MM.1S (cell line): ENCODE results near the gene HOXD11.

Experiments used
- CTCF ChIP-seq: fragments of 300-600 bp; sonication (generic); IDR thresholded peaks from 2 replicates; pipeline ENCODE4 v1.5.1; 2016; ENCODE audit warnings: antibody characterized with exemption, low read length, mixed read lengths
- EZH2 ChIP-seq: fragments of 300-600 bp; sonication (generic); optimal IDR thresholded peaks from 2 replicates; pipeline ENCODE3; 2017; ENCODE audit warnings: low read depth, mild to moderate bottlenecking, antibody characterized with exemption, low read length, mixed read lengths
- EZH2phosphoT487 ChIP-seq: fragments of 300-600 bp; sonication (generic); IDR thresholded peaks from 2 replicates; pipeline ENCODE4 v1.6.1; 2018; ENCODE audit warnings: antibody characterized with exemption, low read length

DNA sequence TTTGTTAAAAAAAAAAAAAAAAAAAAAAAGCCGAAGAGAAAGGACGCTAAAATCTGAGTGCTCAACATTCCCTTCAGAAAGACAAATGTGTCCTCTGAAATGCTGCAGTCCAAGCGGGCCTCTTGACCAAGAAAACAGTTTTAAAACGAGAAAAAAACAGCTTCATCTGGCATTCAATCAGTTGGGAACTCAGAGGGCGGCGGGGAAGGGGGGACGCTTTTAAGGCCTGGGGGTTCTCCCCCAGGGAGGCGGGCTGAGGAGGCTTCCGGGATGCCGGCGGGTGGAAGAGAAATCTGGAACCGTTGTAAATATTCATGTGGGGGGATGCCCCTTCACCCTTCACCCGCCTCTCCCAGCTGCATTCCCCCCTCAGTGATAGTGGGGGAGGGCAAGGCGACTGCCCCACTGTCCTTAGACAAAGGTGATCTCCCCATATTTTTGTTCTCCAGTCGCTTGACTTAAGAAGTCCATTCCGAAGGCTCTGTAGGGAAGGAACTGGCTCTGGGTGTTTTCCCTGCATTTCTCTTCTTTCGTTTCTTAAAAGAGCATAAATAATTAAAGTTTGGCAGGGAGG lies 3.3 kb upstream of the HOXD11 start:
- TF ChIP-seq CTCF (no peak), EZH2phosphoT487 (no peak), EZH2 (no peak)
